HG03025 (cell line): ENCODE data around the gene FBXO5.

ENCODE experiments used
- ATAC-seq: cut with Tn5 transposase; IDR thresholded peaks from one replicate; pipeline ENCODE4 v1.9.1; 2021; ENCODE audit warnings: mild to moderate bottlenecking, moderate library complexity; ENCODE audit not compliant: unreplicated experiment, low FRiP score

The FBXO5 gene

DNA sequence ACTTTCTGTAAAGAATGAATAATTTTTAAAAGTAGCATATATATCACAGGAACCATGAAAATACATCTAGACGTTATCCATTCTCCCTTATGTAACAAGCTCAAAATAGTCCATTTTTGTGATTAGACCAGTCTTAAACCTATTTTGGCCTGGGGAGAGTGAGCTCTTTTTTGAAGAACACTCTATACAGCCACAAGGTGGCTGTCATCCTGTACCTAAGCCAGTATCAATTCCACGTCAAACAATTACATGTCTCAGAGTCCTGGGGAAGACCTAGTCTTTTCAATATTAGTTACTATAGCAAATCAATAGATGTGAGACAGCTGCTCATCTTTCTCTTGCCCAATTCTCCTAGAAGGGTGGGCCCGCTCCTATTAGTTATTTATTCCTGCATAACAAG, 28.4 kb downstream of the FBXO5 start:
- no peak for ATAC-seq

GRCh38 chr6:152952866-152953509, 29.9 kb downstream of the FBXO5 start:
- ATAC-seq: no peak

DNA sequence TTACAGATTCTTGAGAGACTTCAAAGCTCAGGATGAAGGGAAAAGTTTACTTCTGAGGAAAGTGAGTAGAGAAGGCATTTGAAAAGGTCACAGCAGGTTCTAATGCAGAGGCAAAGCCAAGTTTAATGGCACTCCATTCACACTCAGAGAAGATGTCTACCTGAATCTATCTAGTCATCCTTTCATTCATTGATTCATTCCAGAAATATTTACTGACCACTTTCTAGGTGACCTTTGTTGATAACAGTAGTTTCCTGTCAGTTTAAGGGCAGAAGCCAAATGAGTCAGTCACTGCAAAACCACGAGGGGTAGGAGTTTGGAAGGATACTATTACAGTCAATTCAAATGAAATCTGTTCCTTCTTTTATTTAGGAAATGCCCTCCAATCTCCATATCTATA, 30.8 kb downstream of the FBXO5 start:
- ATAC-seq: no peak

GRCh38 chr6:152950240-152950639, 32.6 kb downstream of the FBXO5 start:
- no peak for ATAC-seq

GRCh38 chr6:152948150-152948768, 34.6 kb downstream of the FBXO5 start:
- peak; percentile 69 for ATAC-seq

- no peak for ATAC-seq
Observed at GRCh38 chr6:152946995-152947394, 35.8 kb downstream of the FBXO5 start.

- no peak for ATAC-seq
Observed at GRCh38 chr6:152946484-152946883, 36.4 kb downstream of the FBXO5 start.

GRCh38 chr6:152943260-152943897, 39.5 kb downstream of the FBXO5 start:
- ATAC-seq: no peak

GRCh38 chr6:152942319-152942869, 40.4 kb downstream of the FBXO5 start:
- ATAC-seq: no peak

DNA sequence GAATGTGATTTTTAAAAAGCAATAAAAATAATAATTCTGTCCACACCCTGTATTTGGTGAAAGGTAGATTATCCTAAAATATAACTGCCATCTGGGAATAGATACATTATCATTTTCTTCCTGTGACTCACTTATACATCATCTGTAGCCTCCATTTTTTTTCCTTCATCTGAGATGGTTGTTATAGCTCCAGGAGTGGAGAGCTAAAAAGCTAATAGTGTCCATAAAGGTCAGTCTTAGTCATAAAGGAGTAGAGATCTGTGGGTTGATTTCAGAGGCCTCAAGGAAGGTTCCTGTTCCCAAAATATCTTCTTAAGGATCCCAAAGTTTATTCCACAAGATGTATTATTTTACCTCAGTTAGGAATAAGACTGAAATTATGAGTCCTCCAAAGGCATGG, 41.1 kb downstream of the FBXO5 start:
- no peak for ATAC-seq

- no peak for ATAC-seq
Observed at GRCh38 chr6:152932865-152933264, 50.0 kb downstream of the FBXO5 start.

GRCh38 chr6:152922706-152923105, 60.1 kb downstream of the FBXO5 start:
- no peak for ATAC-seq
